T-helper 22 cell (primary cell): ENCODE measurements around the gene APLN.

ENCODE experiments used
- DNase-seq: peaks from one replicate; pipeline ENCODE4 v3.0.0-alpha.2; 2020; ENCODE audit warnings: low read depth

The APLN gene, protein sequence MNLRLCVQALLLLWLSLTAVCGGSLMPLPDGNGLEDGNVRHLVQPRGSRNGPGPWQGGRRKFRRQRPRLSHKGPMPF

GRCh38 chrX:129654652-129655546 is at the start of gene APLN:
APLN (minus strand) TSS chrX:129654956; CDS start chrX:129654630, 326 bp downstream.
- no peak for DNase-seq

DNA sequence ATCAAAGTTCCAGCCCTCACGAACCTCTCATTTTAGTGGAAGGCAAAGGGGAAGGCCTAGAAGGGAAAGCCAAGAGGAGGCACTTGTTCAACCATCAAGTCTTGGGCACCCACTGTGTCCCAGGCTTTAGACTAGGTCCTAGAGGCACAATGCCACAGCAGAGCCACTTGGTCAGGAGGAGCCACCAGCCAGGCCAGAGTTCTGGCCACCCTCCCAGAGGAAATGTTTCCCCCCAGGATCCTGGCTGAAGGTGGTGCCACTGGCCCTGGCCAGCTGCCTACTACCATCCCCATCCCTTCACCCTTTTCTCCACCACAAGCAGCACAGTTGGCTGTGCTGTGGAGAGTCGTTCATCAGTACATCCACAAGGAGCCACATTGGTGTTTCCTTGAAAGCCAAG is 49.7 kb upstream of the APLN start:
- no peak for DNase-seq

DNA sequence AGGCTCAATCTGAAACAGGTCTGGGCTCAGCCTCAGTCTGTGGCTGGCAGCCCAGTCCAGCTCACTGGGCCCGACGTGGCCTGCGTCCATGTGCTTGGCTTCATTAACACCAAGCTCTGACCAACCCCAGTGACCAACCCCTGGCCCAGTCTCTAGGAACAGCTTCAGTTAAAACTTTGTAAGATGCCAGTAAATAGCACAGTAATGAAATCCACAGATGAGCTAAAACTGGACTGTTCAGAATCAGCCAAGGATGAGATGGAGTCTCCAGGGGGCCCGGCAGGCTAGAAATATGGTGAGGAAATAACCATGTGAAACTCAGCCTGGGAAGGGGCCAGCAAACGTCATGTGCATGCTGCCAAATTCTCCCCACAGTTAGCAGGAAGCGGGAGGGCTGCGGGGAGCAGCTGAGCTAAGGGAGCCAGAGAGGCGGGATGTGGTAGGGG is 46.9 kb upstream of the APLN start:
- no peak for DNase-seq

DNA sequence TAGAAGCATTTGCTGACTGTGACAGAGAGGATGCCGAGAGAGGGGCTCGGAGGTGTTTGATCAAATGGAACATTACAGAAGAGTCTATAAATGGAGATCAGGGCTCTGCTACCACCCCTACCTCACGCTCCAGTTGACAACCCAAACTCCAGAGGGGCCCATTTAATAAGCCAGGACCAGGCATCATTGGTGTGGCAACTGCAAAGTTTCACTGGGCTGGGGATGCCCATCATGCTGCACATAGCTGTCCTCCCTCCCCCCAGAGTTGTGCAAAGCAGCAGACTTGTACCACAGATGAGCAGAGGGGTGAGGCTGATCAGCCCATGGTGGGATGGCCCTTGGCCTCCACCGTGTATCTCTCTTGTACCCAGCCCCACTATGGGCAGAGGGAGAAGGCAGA is 45.8 kb upstream of the APLN start:
- DNase-seq, result no peak

DNA sequence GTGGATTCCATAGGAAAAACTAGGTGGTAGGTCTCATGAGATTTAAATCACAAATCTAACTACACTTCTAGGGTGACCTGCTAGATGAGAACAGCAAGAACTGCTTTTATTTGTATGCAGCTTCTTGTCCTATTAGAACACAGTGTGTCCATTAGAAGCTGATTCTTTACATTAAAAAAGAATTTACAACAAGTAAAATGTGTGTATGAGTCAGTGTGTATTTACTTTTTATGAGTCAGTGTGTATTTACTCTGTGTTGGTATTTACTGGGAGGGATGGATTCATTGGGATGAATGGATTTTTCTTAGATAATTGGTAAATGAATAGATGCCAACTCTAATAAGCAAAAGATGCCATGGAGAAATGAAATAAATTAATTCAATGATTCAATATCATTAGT is 43.4 kb upstream of the APLN start:
- no peak for DNase-seq

DNA sequence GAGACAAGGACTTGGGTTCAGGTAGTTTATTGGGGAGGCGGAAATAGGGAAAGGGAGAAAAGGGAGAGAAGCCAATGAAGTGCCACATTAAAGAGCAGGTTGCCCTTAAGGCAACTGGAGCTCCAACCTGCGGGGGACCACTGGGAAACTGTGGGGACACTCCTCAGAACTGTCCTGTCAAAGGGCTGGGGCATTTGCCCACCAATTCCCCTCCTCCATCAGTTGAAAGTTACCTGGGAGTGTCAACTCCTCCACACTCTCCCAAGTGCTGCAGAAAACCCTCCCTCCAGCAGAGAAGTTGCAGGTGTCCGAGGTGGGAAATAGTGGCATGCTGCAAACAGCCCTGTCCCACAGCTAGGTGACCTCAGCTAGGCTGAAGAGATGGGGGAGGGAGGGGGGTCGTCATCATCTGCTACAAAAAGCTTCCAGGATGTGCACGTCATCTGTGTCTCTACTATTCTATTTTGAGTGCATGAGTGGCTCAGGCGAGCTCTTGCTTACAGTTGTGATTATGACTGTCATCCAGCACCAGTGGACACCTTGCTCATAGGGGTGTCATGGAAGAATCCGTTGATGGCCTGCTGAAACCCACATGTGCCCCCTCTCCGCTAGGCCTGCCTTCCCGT is 42.6 kb upstream of the APLN start:
- DNase-seq, result no peak

- no peak for DNase-seq
These were observed 41.9 kb upstream of the APLN start for GRCh38 chrX:129696463-129697155.

DNA sequence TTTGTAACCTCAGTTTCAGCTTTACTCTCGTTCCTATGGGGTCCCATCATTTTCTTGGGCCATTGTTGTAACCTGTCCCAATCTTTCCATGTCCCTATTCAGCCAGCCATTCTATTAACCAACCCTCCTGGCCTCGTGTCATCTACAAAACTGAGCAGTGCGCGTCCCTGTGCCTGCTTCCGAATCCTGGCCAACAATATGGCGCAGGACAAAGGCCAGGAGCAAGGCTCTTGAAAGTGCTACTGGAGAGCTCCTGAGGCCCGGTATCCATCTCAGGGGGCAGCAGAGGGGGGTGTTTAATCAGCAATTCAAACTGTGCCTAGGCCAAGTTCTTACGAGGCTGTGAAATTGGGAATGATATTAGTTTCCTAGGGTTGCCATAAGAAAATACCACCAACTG is 41.2 kb upstream of the APLN start:
- DNase-seq, result no peak

GRCh38 chrX:129695535-129695934 is 40.8 kb upstream of the APLN start:
- DNase-seq, result no peak

GRCh38 chrX:129694805-129695204 is 40.0 kb upstream of the APLN start:
- no peak for DNase-seq

DNA sequence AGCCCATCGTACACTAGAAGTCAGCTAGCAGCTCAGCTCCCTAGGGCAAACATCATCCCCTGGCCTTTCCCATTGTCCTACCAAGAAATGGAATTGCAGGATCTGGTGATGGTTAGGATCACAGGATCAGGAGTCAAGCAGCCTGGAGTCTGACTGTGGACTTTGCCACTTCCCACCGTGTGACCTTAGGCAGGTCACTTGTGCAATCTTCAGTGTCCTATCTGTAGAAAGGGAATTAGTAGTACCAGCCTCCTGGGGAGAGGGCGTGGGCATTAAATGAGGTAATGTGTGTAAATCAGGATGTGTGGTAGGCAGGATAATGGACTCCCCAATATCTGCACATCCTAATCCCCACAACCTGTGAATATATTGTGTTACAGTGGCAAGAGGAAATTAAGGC is 38.6 kb upstream of the APLN start:
- DNase-seq, result no peak

GRCh38 chrX:129690435-129690834 is 35.7 kb upstream of the APLN start:
- DNase-seq, result no peak

DNA sequence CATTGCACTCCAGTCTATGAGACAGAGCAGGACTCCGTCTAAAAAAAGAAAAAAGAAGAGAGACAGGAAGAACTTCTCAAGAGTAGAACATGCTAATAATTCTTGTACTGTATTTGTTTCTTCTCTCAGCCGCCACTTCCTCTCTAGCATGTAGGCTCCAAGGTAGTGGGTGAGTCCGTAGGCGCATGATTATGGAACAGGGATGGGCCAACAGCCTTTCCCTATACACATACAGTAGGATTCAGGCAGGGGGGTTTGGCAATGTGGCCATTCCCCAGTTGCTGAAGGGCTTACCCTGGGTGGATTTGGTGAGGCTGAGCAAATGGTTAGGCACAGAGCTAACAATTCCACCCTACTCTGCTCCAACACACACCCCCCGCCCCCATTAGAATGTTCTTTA is 35.0 kb upstream of the APLN start:
- DNase-seq, result no peak

DNA sequence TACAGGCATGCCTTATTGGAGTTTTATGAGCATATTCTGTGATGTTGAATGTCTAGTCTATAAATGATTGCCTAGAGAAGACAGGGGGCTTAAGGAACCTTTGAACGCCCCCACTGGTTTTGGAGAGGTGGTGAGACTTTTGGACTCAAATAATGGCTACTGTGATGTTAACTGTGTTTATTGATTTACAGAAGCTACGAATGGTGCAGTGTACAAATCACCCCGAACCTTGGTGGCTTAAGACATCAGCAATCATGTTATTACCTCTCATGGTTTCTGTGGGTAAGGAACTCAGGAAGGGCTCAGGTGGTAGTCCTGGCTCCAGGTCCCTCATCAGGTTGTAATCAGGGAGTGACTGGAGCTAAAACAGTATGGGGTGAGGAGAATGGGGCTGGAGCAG is 33.3 kb upstream of the APLN start:
- no peak for DNase-seq

GRCh38 chrX:129686422-129686948 is 31.7 kb upstream of the APLN start:
- DNase-seq, result no peak

DNA sequence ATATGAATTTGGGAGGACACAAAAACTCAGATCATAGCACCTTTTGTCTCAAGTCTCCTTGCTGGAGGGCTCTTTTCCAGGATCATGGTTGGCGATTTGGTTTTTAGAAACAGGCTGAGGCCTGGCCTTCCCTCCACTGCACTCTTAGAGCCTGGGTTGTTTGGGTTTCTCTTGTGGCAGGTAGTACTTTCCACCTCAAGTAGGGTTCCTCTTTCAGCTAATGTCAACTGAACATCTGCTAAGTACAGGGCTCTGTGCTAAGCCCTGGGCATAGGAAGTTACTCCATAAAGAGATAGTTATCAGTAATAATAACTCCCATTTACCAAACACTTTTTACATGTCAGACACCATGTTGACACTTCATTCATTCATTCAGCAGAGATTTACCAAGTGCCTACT is 28.2 kb upstream of the APLN start:
- no peak for DNase-seq

DNA sequence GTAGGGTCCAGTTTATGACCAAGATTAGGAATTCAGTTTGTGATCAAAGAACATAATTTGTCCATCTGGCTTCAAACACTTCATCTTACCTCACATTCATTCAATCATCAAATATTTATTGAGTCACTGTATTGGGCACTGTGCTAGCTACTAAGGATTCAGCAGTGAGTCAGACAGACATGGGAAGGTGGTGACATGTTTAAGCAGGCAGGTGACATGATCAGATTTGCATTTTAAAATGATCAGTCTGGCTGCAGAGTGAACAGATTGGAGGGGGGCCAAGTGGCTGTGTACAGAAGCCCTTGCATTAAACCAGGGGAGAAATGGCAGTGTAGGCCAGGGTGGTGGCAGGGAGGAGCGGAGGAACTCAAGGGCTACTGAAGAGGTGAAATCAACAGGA is 25.1 kb upstream of the APLN start:
- DNase-seq, result no peak

- DNase-seq, result peak; percentile 14
These were observed 23.9 kb upstream of the APLN start for GRCh38 chrX:129678614-129679195.

DNA sequence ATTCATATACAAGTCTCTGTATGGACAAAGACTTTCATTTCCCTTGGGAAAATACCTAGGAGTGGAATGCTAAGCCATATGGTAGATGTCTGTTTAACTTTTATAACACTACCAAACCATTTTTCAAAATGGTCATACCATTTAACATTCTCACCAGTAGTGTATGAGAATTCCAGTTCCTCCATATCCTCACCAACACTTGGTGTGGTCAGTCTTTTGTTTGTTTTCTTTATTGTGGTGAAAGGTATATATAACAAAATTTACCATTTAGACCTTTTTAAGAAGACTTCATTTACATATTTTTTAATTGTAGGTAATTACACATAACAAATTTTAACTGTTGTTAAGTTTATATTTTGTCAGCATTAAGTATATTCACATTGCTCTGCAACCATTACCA is 12.7 kb upstream of the APLN start:
- DNase-seq, result no peak

GRCh38 chrX:129665916-129666644 is 11.3 kb upstream of the APLN start:
- DNase-seq, result no peak

DNA sequence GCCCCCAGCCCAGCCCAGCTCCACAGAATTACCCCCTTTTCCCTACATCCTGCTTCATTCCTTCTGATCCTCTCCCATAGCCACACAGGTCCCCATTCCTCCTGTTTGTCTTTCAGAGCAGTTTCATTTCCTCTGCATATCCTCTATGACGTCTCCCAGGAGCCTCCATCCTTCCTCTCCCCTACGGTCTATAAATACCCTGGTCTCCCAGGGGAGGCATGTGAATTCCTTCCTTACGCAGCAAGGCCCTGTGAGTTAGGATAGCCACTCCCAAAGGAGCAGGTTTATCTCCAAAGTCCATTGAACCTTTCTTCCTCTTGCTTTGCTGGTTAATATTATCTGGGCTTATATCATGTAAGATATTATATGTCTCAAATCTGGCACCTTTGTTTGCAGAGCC is 8.4 kb upstream of the APLN start:
- DNase-seq, result no peak

DNA sequence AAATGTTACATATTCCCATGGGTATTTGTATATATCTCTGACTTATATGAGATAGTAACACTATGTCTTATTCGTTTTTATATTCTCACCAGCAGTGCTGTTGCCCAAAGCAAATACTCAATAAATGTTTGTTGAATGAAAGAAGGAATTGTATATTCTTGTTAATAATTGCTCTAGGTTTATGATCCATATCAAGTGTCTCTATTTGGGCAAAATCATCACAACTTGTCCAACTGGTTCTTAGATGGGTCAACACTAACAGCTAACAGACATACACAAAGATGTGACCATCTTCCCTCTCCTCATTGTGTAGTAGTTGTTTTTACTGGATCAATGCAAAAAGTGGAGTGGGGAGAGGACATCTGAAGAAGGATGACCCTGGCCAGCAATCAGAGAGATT is 6.6 kb upstream of the APLN start:
- DNase-seq, result no peak
